ENCODE results near the gene ADGRD1. TPM values are rescaled to one million over a fixed set of nuclear protein-coding genes. Genes with fewer than 3 reads are reported as not detected.
"Not testable (repeated sequence)": the region's sequence is repeated elsewhere in the genome, so short reads cannot be mapped to it uniquely, and the experiment has no call there.

The ADGRD1 gene
- polyA plus RNA-seq, 1 of the 3 experiments (the other 2 are of a cell fraction): not detected

GRCh38 chr12:131124487-131125280 lies 171.0 kb downstream of the ADGRD1 start:
- Histone ChIP-seq H3F3A (replicated peaks; ENCODE audit: insufficient read depth) (no peaks in the 10 kb centered on the region), H3K27ac (ENCODE audit: low read depth in 2 of 2, low read length in 1 of 2) (no peak overlapping the region), H3K9me2 (no peaks in the 10 kb centered on the region), H3K36me3 (replicated peaks in 1 of 2; ENCODE audit: control insufficient read depth in 1 of 2, insufficient read depth in 2 of 2, low read length in 1 of 2) (no peaks in the 10 kb centered on the region), H3K9ac (no peak overlapping the region), H3K4me1 (ENCODE audit: control insufficient read depth in 1 of 2, insufficient read depth in 2 of 2, low read depth in 1 of 2, low read length in 1 of 2) (peaks cover 0 to 2% of the 10 kb centered on the region in 2 experiments; a peak in 1 of 4 replicates), H3K4me2 (no peak overlapping the region), H3K9me3 (no peaks in the 10 kb centered on the region), H3K4me3 (ENCODE audit: low read depth in 2 of 2, low read length in 1 of 2) (no peak overlapping the region), H4K20me1 (ENCODE audit: insufficient read depth) (no peaks in the 10 kb centered on the region), H2AFZ (ENCODE audit: low read depth) (no peak overlapping the region), H3K27me3 (ENCODE audit: insufficient read depth) (no peaks in the 10 kb centered on the region), H3K79me2 (ENCODE audit: insufficient read depth) (no peaks in the 10 kb centered on the region)
- TF ChIP-seq FOXJ3 (CRISPR knock-in tag; IDR thresholded peaks at IDR 0.05): no peak
- no peak for TF ChIP-seq TEAD4 (IDR thresholded peaks at IDR 0.05; ENCODE audit: borderline replicate concordance, insufficient read depth)
- ChIA-PET CTCF (interaction anchor here (1.6 to 7.4 kb wide), 4 partner anchors 8 to 20 kb away, joined by 4 to 45 read pairs (median 16); no protein-coding TSS in a partner anchor), POLR2A (no interaction called here)
- 48% methylated on average over 19 of the region's 19 CpGs for whole genome bisulfite sequencing (ENCODE audit: low lambda C conversion rate)
- no peak for DNase-seq

GRCh38 chr12:131126662-131127173 lies 173.0 kb downstream of the ADGRD1 start:
- CTCF ChIA-PET: interaction anchor here (1.0 to 7.4 kb wide), 2 partner anchors 10 to 22 kb away, joined by 4 to 45 read pairs; no protein-coding TSS in a partner anchor
- no peaks in the 10 kb centered on the region for H3K79me2 ChIP-seq (ENCODE audit: insufficient read depth)
- POLR2A ChIA-PET: no interaction called here
- no peak overlapping the region for H2AFZ ChIP-seq (ENCODE audit: low read depth)
- no peak for TF ChIP-seq EZH2phosphoT487 (IDR thresholded peaks at IDR 0.05; ENCODE audit: borderline replicate concordance, low read depth)
- peaks cover 0 to 16% of the 10 kb centered on the region in 2 experiments; a peak in 1 of 4 replicates for H3K4me1 ChIP-seq (ENCODE audit: control insufficient read depth in 1 of 2, insufficient read depth in 2 of 2, low read depth in 1 of 2, low read length in 1 of 2)
- H3K36me3 ChIP-seq (replicated peaks in 1 of 2; ENCODE audit: control insufficient read depth in 1 of 2, insufficient read depth in 2 of 2, low read length in 1 of 2): no peaks in the 10 kb centered on the region
- no peaks in the 10 kb centered on the region for H3K27me3 ChIP-seq (ENCODE audit: insufficient read depth)
- H3F3A ChIP-seq (replicated peaks; ENCODE audit: insufficient read depth): no peaks in the 10 kb centered on the region
- H3K4me3 ChIP-seq (ENCODE audit: low read depth in 2 of 2, low read length in 1 of 2): no peak overlapping the region
- no peak overlapping the region for H3K4me2 ChIP-seq
- H3K9me2 ChIP-seq: no peaks in the 10 kb centered on the region
- H3K27ac ChIP-seq (ENCODE audit: low read depth in 2 of 2, low read length in 1 of 2): no peak overlapping the region
- no peaks in the 10 kb centered on the region for H4K20me1 ChIP-seq (ENCODE audit: insufficient read depth)
- no peak for DNase-seq
- WGBS (ENCODE audit: low lambda C conversion rate): 61% methylated on average over 7 of the region's 7 CpGs
- no peaks in the 10 kb centered on the region for H3K9me3 ChIP-seq
- no peak overlapping the region for H3K9ac ChIP-seq

- Histone ChIP-seq H3K9ac (no peak overlapping the region), H4K20me1 (ENCODE audit: insufficient read depth) (no peaks in the 10 kb centered on the region), H3F3A (replicated peaks; ENCODE audit: insufficient read depth) (no peaks in the 10 kb centered on the region), H3K79me2 (ENCODE audit: insufficient read depth) (no peaks in the 10 kb centered on the region), H3K4me2 (no peak overlapping the region), H3K9me2 (no peaks in the 10 kb centered on the region), H3K4me1 (ENCODE audit: control insufficient read depth in 1 of 2, insufficient read depth in 2 of 2, low read depth in 1 of 2, low read length in 1 of 2) (peaks cover 0 to 30% of the 10 kb centered on the region in 2 experiments; a peak in 1 of 4 replicates), H2AFZ (ENCODE audit: low read depth) (no peak overlapping the region), H3K27ac (ENCODE audit: low read depth in 2 of 2, low read length in 1 of 2) (no peak overlapping the region), H3K4me3 (ENCODE audit: low read depth in 2 of 2, low read length in 1 of 2) (no peak overlapping the region), H3K27me3 (ENCODE audit: insufficient read depth) (no peaks in the 10 kb centered on the region), H3K9me3 (no peaks in the 10 kb centered on the region), H3K36me3 (replicated peaks in 1 of 2; ENCODE audit: control insufficient read depth in 1 of 2, insufficient read depth in 2 of 2, low read length in 1 of 2) (no peaks in the 10 kb centered on the region)
- ChIA-PET POLR2A (no interaction called here), CTCF (interaction anchor here (1.2 to 7.4 kb wide), 2 partner anchors 12 to 24 kb away, joined by 4 to 45 read pairs; no protein-coding TSS in a partner anchor)
- WGBS (ENCODE audit: low lambda C conversion rate): 55% methylated on average over 1 of the region's 6 CpGs
- no peak for TF ChIP-seq FOSL2 (IDR thresholded peaks at IDR 0.05; ENCODE audit: borderline replicate concordance, low read depth)
- TF ChIP-seq SMC3 (IDR thresholded peaks at IDR 0.05; ENCODE audit: low read depth, low read length): no peak
- no peak for TF ChIP-seq USF2 (IDR thresholded peaks at IDR 0.05; ENCODE audit: borderline replicate concordance, low read depth, low read length)
- no peak for DNase-seq
Observed at GRCh38 chr12:131128556-131128955, 174.8 kb downstream of the ADGRD1 start.

- H3K36me3 ChIP-seq (replicated peaks in 1 of 2; ENCODE audit: control insufficient read depth in 1 of 2, insufficient read depth in 2 of 2, low read length in 1 of 2); H3K9ac ChIP-seq; POLR2A ChIA-PET; H3K4me3 ChIP-seq (ENCODE audit: low read depth in 2 of 2, low read length in 1 of 2); H4K20me1 ChIP-seq (ENCODE audit: insufficient read depth); H2AFZ ChIP-seq (ENCODE audit: low read depth); DNase-seq; H3K9me3 ChIP-seq; H3K27me3 ChIP-seq (ENCODE audit: insufficient read depth); H3K27ac ChIP-seq (ENCODE audit: low read depth in 2 of 2, low read length in 1 of 2); H3F3A ChIP-seq (replicated peaks; ENCODE audit: insufficient read depth); H3K9me2 ChIP-seq; H3K79me2 ChIP-seq (ENCODE audit: insufficient read depth); H3K4me2 ChIP-seq: not testable (repeated sequence)
- CTCF ChIA-PET: interaction anchor here (1.2 to 7.4 kb wide), 3 partner anchors 13 to 24 kb away, joined by 4 to 164 read pairs (median 45); no protein-coding TSS in a partner anchor
- peaks cover 0 to 32% of the 10 kb centered on the region in 2 experiments; a peak in 1 of 4 replicates for H3K4me1 ChIP-seq (ENCODE audit: control insufficient read depth in 1 of 2, insufficient read depth in 2 of 2, low read depth in 1 of 2, low read length in 1 of 2)
- WGBS (ENCODE audit: low lambda C conversion rate): 66% methylated on average over 6 of the region's 20 CpGs
Observed at GRCh38 chr12:131128966-131129619, 175.4 kb downstream of the ADGRD1 start.

All from SK-N-SH (cell line).